Measurements from ENCODE around the gene MMP23B.

Gene MMP23B

GRCh38 chr1:1605034-1605591, 26.9 kb upstream of the MMP23B start:
- Histone ChIP-seq H3K9ac (ENCODE audit: low read length) (no peak overlapping the region), H3K9me3 (ENCODE audit: control insufficient read depth, low read depth, low read length) (no peaks in the 10 kb centered on the region), H3K27me3 (ENCODE audit: control insufficient read depth, insufficient read depth, low read length) (peaks cover 34% of the 10 kb centered on the region), H3K27ac (ENCODE audit: low read length) (no peak overlapping the region), H3K4me1 (ENCODE audit: control insufficient read depth, low read depth, low read length) (no peaks in the 10 kb centered on the region), H3K4me3 (ENCODE audit: low read length) (no peak overlapping the region), H3K36me3 (ENCODE audit: control insufficient read depth, low read depth, low read length) (no peaks in the 10 kb centered on the region)

DNA sequence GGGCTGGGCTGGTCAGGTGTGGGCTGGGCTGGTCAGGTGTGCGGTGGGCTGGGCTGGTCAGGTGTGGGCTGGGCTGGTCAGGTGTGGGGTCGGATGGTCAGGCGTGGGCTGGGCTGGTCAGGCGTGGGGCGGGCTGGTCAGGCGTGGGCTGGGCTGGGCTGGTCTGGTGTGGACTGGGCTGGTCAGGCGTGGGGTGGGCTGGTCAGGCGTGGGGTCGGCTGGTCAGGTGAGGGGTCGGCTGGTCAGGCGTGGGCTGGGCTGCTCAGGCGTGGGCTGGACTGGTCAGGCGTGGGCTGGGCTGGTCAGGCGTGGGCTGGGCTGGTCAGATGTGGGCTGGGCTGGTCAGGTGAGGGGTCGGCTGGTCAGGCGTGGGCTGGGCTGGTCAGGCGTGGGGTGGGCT, 26.2 kb upstream of the MMP23B start:
- Histone ChIP-seq H3K27ac (ENCODE audit: low read length) (no peak overlapping the region), H3K9ac (ENCODE audit: low read length) (no peak overlapping the region), H3K4me3 (ENCODE audit: low read length) (no peak overlapping the region), H3K9me3 (ENCODE audit: control insufficient read depth, low read depth, low read length) (no peaks in the 10 kb centered on the region), H3K27me3 (ENCODE audit: control insufficient read depth, insufficient read depth, low read length) (peaks cover 28% of the 10 kb centered on the region), H3K36me3 (ENCODE audit: control insufficient read depth, low read depth, low read length) (no peaks in the 10 kb centered on the region), H3K4me1 (ENCODE audit: control insufficient read depth, low read depth, low read length) (no peaks in the 10 kb centered on the region)

- Histone ChIP-seq H3K27me3 (ENCODE audit: control insufficient read depth, insufficient read depth, low read length) (peaks cover 23% of the 10 kb centered on the region), H3K4me3 (ENCODE audit: low read length) (no peak overlapping the region), H3K36me3 (ENCODE audit: control insufficient read depth, low read depth, low read length) (no peaks in the 10 kb centered on the region), H3K9me3 (ENCODE audit: control insufficient read depth, low read depth, low read length) (no peaks in the 10 kb centered on the region), H3K27ac (ENCODE audit: low read length) (no peak overlapping the region), H3K9ac (ENCODE audit: low read length) (no peak overlapping the region), H3K4me1 (ENCODE audit: control insufficient read depth, low read depth, low read length) (no peaks in the 10 kb centered on the region)
Measured at GRCh38 chr1:1606232-1606631, 25.7 kb upstream of the MMP23B start.

- Histone ChIP-seq H3K27me3 (ENCODE audit: control insufficient read depth, insufficient read depth, low read length) (no peaks in the 10 kb centered on the region), H3K9ac (ENCODE audit: low read length) (no peak overlapping the region), H3K4me1 (ENCODE audit: control insufficient read depth, low read depth, low read length) (peaks cover 4% of the 10 kb centered on the region)
Measured at GRCh38 chr1:1609822-1610485, 22.0 kb upstream of the MMP23B start.

DNA sequence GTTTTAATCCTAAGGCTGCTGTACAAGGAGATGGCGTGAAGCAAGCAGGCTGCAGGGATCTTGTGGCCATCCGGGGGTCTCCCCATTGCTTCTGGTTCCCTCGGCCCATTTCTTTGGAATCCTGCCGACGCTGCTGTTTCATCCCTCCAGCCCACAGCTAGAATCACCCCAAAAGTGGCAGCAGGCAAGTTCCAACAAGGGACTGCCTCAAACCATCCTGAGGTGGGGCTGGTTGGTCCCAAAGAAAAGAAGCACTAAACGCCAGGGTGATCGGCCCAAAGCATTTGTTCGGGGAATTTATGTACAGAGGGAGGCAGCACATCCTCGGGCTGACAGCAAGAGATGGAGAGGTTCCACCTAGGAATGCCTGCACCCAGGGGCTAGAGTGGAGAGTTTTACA, 21.2 kb upstream of the MMP23B start:
- H3K4me3 ChIP-seq (ENCODE audit: low read length) = no peak overlapping the region
- no peak overlapping the region for H3K9ac ChIP-seq (ENCODE audit: low read length)
- peaks cover 4% of the 10 kb centered on the region for H3K4me1 ChIP-seq (ENCODE audit: control insufficient read depth, low read depth, low read length)
- no peaks in the 10 kb centered on the region for H3K36me3 ChIP-seq (ENCODE audit: control insufficient read depth, low read depth, low read length)
- H3K27ac ChIP-seq (ENCODE audit: low read length) = no peak overlapping the region
- H3K27me3 ChIP-seq (ENCODE audit: control insufficient read depth, insufficient read depth, low read length) = no peaks in the 10 kb centered on the region
- H3K9me3 ChIP-seq (ENCODE audit: control insufficient read depth, low read depth, low read length) = no peaks in the 10 kb centered on the region

More at GRCh38 chr1:1609822-1610485, 22.0 kb upstream of the MMP23B start:
- Histone ChIP-seq H3K9me3 (ENCODE audit: control insufficient read depth, low read depth, low read length) (no peaks in the 10 kb centered on the region), H3K4me3 (ENCODE audit: low read length) (no peak overlapping the region), H3K36me3 (ENCODE audit: control insufficient read depth, low read depth, low read length) (no peaks in the 10 kb centered on the region), H3K27ac (ENCODE audit: low read length) (no peak overlapping the region)

DNA sequence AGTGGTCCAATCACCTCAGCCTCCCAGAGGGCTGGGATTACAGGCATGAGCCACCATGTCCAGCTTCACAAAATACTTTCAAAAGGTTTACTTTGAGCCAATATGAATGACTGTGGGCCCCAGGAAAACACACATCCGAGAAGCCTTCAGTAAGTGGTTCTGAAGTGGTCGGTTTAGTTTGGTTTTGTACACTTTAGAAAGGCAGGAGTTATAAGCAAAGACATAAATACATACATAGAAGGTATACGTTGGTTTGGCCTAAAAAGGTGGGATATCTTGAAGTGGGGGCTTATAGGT, 19.9 kb upstream of the MMP23B start:
- no peaks in the 10 kb centered on the region for H3K9me3 ChIP-seq (ENCODE audit: control insufficient read depth, low read depth, low read length)
- H3K4me1 ChIP-seq (ENCODE audit: control insufficient read depth, low read depth, low read length) = peaks cover 4% of the 10 kb centered on the region
- H3K27me3 ChIP-seq (ENCODE audit: control insufficient read depth, insufficient read depth, low read length) = no peaks in the 10 kb centered on the region
- H3K4me3 ChIP-seq (ENCODE audit: low read length) = no peak overlapping the region
- H3K27ac ChIP-seq (ENCODE audit: low read length) = no peak overlapping the region
- no peaks in the 10 kb centered on the region for H3K36me3 ChIP-seq (ENCODE audit: control insufficient read depth, low read depth, low read length)
- H3K9ac ChIP-seq (ENCODE audit: low read length) = no peak overlapping the region

GRCh38 chr1:1613509-1614082, 18.4 kb upstream of the MMP23B start:
- Histone ChIP-seq H3K4me3 (ENCODE audit: low read length) (no peak overlapping the region), H3K9ac (ENCODE audit: low read length) (no peak overlapping the region), H3K27ac (ENCODE audit: low read length) (no peak overlapping the region)

GRCh38 chr1:1614204-1614953, 17.6 kb upstream of the MMP23B start:
- Histone ChIP-seq H3K36me3 (ENCODE audit: control insufficient read depth, low read depth, low read length) (no peaks in the 10 kb centered on the region), H3K27ac (ENCODE audit: low read length) (no peak overlapping the region), H3K9me3 (ENCODE audit: control insufficient read depth, low read depth, low read length) (no peaks in the 10 kb centered on the region), H3K4me3 (ENCODE audit: low read length) (peak overlapping the region; percentile 87), H3K27me3 (ENCODE audit: control insufficient read depth, insufficient read depth, low read length) (no peaks in the 10 kb centered on the region), H3K9ac (ENCODE audit: low read length) (peak overlapping the region; percentile 94), H3K4me1 (ENCODE audit: control insufficient read depth, low read depth, low read length) (peaks cover 4% of the 10 kb centered on the region)

More at GRCh38 chr1:1613509-1614082, 18.4 kb upstream of the MMP23B start:
- no peaks in the 10 kb centered on the region for H3K36me3 ChIP-seq (ENCODE audit: control insufficient read depth, low read depth, low read length)
- no peaks in the 10 kb centered on the region for H3K9me3 ChIP-seq (ENCODE audit: control insufficient read depth, low read depth, low read length)
- no peaks in the 10 kb centered on the region for H3K27me3 ChIP-seq (ENCODE audit: control insufficient read depth, insufficient read depth, low read length)
- peaks cover 4% of the 10 kb centered on the region for H3K4me1 ChIP-seq (ENCODE audit: control insufficient read depth, low read depth, low read length)

GRCh38 chr1:1614954-1615255, 17.1 kb upstream of the MMP23B start:
- H3K27me3 ChIP-seq (ENCODE audit: control insufficient read depth, insufficient read depth, low read length) = no peaks in the 10 kb centered on the region
- H3K27ac ChIP-seq (ENCODE audit: low read length) = no peak overlapping the region
- peak overlapping the region; percentile 87 for H3K4me3 ChIP-seq (ENCODE audit: low read length)
- H3K9me3 ChIP-seq (ENCODE audit: control insufficient read depth, low read depth, low read length) = no peaks in the 10 kb centered on the region
- H3K36me3 ChIP-seq (ENCODE audit: control insufficient read depth, low read depth, low read length) = no peaks in the 10 kb centered on the region
- H3K4me1 ChIP-seq (ENCODE audit: control insufficient read depth, low read depth, low read length) = peaks cover 4% of the 10 kb centered on the region
- H3K9ac ChIP-seq (ENCODE audit: low read length) = peak overlapping the region; percentile 94

DNA sequence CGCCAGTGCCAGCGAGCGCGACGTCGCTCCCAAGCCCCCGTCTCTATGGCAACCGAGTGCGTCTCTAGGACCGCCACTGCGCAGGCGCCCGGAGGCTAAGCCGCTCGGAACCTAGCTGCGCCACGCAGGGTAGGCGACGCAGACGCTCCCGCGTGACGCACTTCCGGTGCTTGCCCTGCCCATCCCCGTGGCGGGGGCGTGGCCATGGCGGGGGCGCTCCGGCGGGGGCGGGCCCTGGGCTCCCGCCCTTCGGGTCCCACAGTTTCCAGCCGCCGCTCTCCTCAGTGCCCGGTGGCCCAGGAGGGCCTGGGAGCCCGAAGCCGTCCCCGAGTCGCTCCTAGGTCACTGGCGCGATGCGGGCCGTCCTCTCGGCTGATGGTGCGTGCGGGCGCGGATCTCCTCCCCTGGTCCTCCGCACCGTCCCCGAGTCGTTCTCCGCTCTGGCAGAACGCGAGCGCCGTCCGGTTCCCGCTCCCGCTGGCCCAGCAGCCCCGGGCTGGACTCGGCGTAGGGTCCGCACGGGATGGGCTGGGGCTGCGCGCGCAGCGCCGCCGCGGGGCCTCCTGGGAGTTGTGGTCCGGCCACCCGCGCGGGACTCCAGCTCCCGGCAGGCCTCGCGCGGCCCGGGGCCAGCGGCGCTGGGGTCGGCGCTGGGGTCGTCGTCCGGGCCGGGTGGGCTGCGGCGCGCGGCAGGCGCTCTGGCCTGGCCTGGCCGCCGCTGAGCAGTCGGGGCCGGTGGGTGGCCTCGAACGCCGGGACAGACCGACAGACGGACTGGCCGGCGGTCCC, 16.5 kb upstream of the MMP23B start, which contains the start of gene MIB2:
Gene MIB2 (plus strand): TSS at position 245 of the 789 bp plus-strand sequence. CDS start 7,953 bp downstream, outside the sequence.
- Histone ChIP-seq H3K27me3 (ENCODE audit: control insufficient read depth, insufficient read depth, low read length) (no peaks in the 10 kb centered on the region), H3K9me3 (ENCODE audit: control insufficient read depth, low read depth, low read length) (no peaks in the 10 kb centered on the region), H3K4me3 (ENCODE audit: low read length) (peak within 1 kb of the TSS; percentile 87), H3K36me3 (ENCODE audit: control insufficient read depth, low read depth, low read length) (no peaks in the 10 kb centered on the region), H3K27ac (ENCODE audit: low read length) (peak within 1 kb of the TSS; percentile 85), H3K9ac (ENCODE audit: low read length) (peak within 1 kb of the TSS; percentile 94), H3K4me1 (ENCODE audit: control insufficient read depth, low read depth, low read length) (peaks cover 4% of the 10 kb centered on the region)

All from iPS-18a (cell line).